Right lobe of liver (tissue), 6 donors: Measurements from ENCODE around the gene TRAPPC3. TPM values are rescaled to one million over a fixed set of nuclear protein-coding genes. Genes with fewer than 3 reads are reported as not detected.

Experiments
- ATAC-seq, 4 donors: fragments of 200-7000 bp; cut with Tn5 transposase; one replicate each; pipeline ENCODE4 v1.9.1; 2020; ENCODE audit warnings: mild to moderate bottlenecking in 4 of 4, moderate library complexity in 4 of 4
- DNase-seq, 3 donors: peaks; one replicate each; pipeline ENCODE4 v3.0.0-alpha.2; 2020
- H3K27ac ChIP-seq, 3 donors: fragments of 200-600 bp; one replicate each; pipeline ENCODE4 v1.8.0; 2022
- H3K27me3 ChIP-seq, 2 donors: fragments of 200-600 bp; one replicate each; pipeline ENCODE4 v1.8.0; 2022
- H3K36me3 ChIP-seq, 4 donors: fragments of 200-600 bp; sonication (generic) in 1 of 4; one replicate each; pipeline versions ENCODE4 v1.5.1 to v1.8.0; 2017 to 2022; ENCODE audit warnings: control low read depth in 1 of 4
- H3K4me1 ChIP-seq, 4 donors: fragments of 200-600 bp; sonication (generic) in 1 of 4; one replicate each; pipeline versions ENCODE4 v1.5.1 to v1.8.0; 2017 to 2022; ENCODE audit warnings: control low read depth in 1 of 4
- H3K4me3 ChIP-seq, 3 donors: fragments of 200-600 bp; one replicate each; pipeline ENCODE4 v1.8.0; 2022
- H3K9me3 ChIP-seq, 4 donors: fragments of 200-600 bp; sonication (generic) in 1 of 4; one replicate each; pipeline versions ENCODE4 v1.5.1 to v1.8.0; 2017 to 2022; ENCODE audit warnings: control low read depth in 1 of 4
- POLR2A ChIP-seq: fragments of 450-650 bp; IDR thresholded peaks from one replicate; pipeline ENCODE4 v1.6.1; 2017; ENCODE audit warnings: antibody characterized with exemption, mild to moderate bottlenecking
- WGBS: methylation state at CpG from one replicate; pipeline ENCODE4 v1.1.6; 2018; ENCODE audit warnings: low coverage, low lambda C conversion rate; ENCODE audit not compliant: insufficient coverage; ENCODE audit errors: missing lambda C conversion rate; 5-methylcytosine and 5-hydroxymethylcytosine counted together
- intact Hi-C, 2 donors: fragments of 100-400 bp; cut with DNase I; formaldehyde crosslinking; loops; one replicate each; pipeline versions ENCODE4 v1.11.2 to v1.14.1; 2022
- total RNA-seq, 6 experiments: library from RNA; depleted of rRNA in 2 of 6; stranded (reverse); fragments of >200 nt in 2 of 6; fragmentation: NEBNext Ultra II Directional in 3 of 6; extraction: Animal tissue kit (Norgen Biotek cat#: 25700) in 3 of 6; gene quantifications; one replicate each; pipeline versions ENCODE4 v1.1.0 to v1.2.4, GENCODE V29; 2016 to 2023
- TF ChIP-seq, protein P1 (sequence below), 4 donors: fragments of 200-600 bp in 3 of 4; fragments of 450-650 bp in 1 of 4; IDR thresholded peaks; one replicate each; pipeline versions ENCODE4 v1.5.1 to v1.8.0; 2016 to 2022; ENCODE audit warnings: antibody characterized with exemption in 4 of 4, mild to moderate bottlenecking in 2 of 4
- donor health status: DM: no; HTN: yes; CAD: no.
- donor health status: DM: no; HTN: no; CAD: no.
- donor health status: DM: no; HTN: no; CAD: no.
- donor health status: DM: no; HTN: yes; CAD: no.
- donor health status: DM: no; HTN: yes; CAD: no.

Gene TRAPPC3
- total RNA-seq, 6 experiments from 2014 or later, result 26.0 to 52.4 (median 30.9) TPM

DNA sequence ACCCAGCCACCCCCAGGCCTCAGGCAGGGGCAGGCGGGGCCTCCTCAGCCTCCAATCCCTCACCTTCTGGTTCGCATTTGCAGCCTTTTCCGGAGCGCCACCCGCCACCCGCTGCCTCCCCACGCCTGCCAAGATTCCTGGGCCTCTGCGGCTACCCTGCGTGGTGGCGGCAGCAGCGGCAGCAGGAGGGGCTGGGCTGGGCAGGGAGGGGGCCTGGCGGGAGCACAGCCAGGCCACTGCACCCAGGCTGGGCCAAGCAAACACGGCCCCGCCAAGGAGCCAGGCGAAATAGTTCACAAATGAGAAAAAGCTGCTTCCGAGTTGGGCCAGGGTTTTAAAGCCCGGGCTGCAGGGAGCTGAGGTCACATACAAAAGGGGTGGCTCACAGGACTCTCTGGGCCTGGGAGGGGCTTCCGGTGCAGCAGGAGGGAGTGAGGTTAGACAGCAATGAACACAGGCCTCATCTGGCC, 34.1 kb downstream of the TRAPPC3 start:
- WGBS, result 41% methylated on average over 2 of the region's 18 CpGs
- Histone ChIP-seq H3K27me3 (no peaks in the 10 kb centered on the region), H3K27ac (no peak overlapping the region), H3K36me3 (no peaks in the 10 kb centered on the region), H3K9me3 (no peaks in the 10 kb centered on the region), H3K4me1 (no peaks in the 10 kb centered on the region), H3K4me3 (no peak overlapping the region)
- DNase-seq (no peak), ATAC-seq (no peak)
- TF ChIP-seq, protein P1, sequence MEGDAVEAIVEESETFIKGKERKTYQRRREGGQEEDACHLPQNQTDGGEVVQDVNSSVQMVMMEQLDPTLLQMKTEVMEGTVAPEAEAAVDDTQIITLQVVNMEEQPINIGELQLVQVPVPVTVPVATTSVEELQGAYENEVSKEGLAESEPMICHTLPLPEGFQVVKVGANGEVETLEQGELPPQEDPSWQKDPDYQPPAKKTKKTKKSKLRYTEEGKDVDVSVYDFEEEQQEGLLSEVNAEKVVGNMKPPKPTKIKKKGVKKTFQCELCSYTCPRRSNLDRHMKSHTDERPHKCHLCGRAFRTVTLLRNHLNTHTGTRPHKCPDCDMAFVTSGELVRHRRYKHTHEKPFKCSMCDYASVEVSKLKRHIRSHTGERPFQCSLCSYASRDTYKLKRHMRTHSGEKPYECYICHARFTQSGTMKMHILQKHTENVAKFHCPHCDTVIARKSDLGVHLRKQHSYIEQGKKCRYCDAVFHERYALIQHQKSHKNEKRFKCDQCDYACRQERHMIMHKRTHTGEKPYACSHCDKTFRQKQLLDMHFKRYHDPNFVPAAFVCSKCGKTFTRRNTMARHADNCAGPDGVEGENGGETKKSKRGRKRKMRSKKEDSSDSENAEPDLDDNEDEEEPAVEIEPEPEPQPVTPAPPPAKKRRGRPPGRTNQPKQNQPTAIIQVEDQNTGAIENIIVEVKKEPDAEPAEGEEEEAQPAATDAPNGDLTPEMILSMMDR (IDR thresholded peaks at IDR 0.05), result no peak
- no peak for TF ChIP-seq POLR2A
- intact Hi-C loops, result no loop called here

DNA sequence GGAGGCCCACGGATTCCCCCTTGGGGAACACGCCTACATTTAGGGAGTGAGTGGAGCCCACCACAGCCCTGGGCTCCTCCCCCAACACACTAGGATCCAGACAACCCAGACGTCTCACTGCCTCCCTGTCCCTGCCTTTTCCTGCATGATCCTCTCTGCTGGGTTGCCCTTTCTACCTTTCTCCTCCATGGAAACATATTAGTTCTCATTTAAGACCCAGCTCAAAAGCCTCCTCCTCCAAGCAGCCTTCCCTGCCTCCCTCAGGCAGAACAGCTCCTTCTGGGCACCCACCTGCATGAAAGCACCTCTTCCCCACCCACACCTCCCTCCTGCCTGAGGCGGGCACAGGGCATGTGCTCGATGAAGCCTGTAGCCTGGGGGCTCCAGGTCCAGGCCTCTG, 34.9 kb downstream of the TRAPPC3 start:
- Histone ChIP-seq H3K36me3 (no peaks in the 10 kb centered on the region), H3K9me3 (no peaks in the 10 kb centered on the region), H3K4me1 (no peaks in the 10 kb centered on the region), H3K4me3 (no peak overlapping the region), H3K27ac (no peak overlapping the region), H3K27me3 (no peaks in the 10 kb centered on the region)
- intact Hi-C loops, result no loop called here
- no peak for ATAC-seq
- 85% methylated on average over 3 of the region's 5 CpGs for WGBS
- DNase-seq, result no peak
- TF ChIP-seq, protein P1 (IDR thresholded peaks at IDR 0.05), result no peak
- TF ChIP-seq POLR2A, result no peak

DNA sequence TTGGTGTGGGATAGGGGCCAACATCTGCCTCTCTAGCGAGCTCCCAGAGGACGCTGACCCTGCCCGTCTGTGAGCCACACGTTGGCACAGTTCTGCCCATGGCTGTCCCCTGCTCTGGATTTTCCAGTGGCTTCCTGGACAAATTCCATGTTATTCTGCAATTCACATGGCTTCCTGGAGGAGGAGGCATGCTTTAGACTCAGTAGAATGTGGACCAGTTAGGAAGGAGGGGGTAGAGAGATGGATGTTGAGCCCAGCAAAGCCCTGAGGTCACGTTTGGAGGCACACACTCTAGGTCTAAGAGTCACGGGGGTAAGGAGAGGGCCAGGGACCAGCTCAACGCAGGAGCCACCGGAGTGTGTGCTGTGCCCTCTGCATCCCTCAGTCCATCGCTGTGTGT, 36.5 kb downstream of the TRAPPC3 start:
- DNase-seq, result no peak
- intact Hi-C loops, result no loop called here
- 58% methylated on average over 5 of the region's 9 CpGs for WGBS
- Histone ChIP-seq H3K27ac (no peak overlapping the region), H3K9me3 (no peaks in the 10 kb centered on the region), H3K36me3 (no peaks in the 10 kb centered on the region), H3K27me3 (no peaks in the 10 kb centered on the region), H3K4me3 (no peak overlapping the region), H3K4me1 (no peaks in the 10 kb centered on the region)
- no peak for ATAC-seq
- no peak for TF ChIP-seq POLR2A
- TF ChIP-seq, protein P1 (IDR thresholded peaks at IDR 0.05), result no peak

DNA sequence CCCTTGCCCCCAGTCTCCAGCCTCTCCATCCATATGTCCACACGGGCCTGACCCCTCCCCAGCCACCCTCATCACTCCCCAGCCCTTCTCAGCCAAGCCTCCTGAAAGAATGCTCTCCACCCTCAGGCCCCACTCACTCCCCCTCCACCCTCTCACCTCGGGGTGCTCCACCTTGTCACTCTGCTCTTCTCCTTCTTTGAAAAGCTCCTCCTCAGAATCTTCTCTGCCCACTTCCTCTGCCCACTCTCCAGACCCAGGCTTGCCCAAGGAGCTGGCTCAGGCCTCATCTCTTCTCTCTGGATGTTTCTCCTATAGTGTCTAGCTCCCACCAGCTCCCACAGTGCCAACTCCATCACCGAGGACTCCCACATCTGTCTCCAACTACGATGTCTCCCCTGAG, 38.1 kb downstream of the TRAPPC3 start:
- H3K9me3 ChIP-seq, result no peaks in the 10 kb centered on the region
- no peaks in the 10 kb centered on the region for H3K36me3 ChIP-seq
- no peak for ATAC-seq
- 60% methylated on average over 4 of the region's 4 CpGs for WGBS
- no peaks in the 10 kb centered on the region for H3K27me3 ChIP-seq
- DNase-seq, result no peak
- no peak overlapping the region for H3K27ac ChIP-seq
- H3K4me1 ChIP-seq, result no peaks in the 10 kb centered on the region
- no peak overlapping the region for H3K4me3 ChIP-seq
- intact Hi-C loops, result no loop called here
- TF ChIP-seq, protein P1 (IDR thresholded peaks at IDR 0.05), result no peak
- TF ChIP-seq POLR2A, result no peak
